IPS-18c (cell line): ENCODE data around the gene FAU.
A peak's percentile ranks its signal among the peaks of the same experiment; 100 is the strongest.
"Not testable (repeated sequence)": the region's sequence is repeated elsewhere in the genome, so short reads cannot be mapped to it uniquely, and the experiment has no call there.

Source experiments
- H3K4me3 ChIP-seq: 2 replicates; pipeline ENCODE4 v1.7.0; 2013; ENCODE audit warnings: low read depth, mild to moderate bottlenecking, low read length, moderate library complexity; ENCODE audit not compliant: insufficient read depth
- H3K9me3 ChIP-seq: one replicate; pipeline ENCODE4 v1.6.1; 2013; ENCODE audit warnings: mild to moderate bottlenecking, low read length, moderate library complexity; ENCODE audit not compliant: control insufficient read depth, insufficient read depth

FAU gene

GRCh38 chr11:65121865-65122696 lies at the start of gene FAU, which contains the start of gene MRPL49:
Gene FAU, minus strand, starts transcription at chr11:65122134. Its CDS starts 321 bp downstream, at chr11:65121813.
Gene MRPL49, plus strand, starts transcription at chr11:65122321. Its CDS starts 26 bp downstream, at chr11:65122347.
- no peaks in the 10 kb centered on the region for H3K9me3 ChIP-seq
- peak within 1 kb of the TSS; percentile 90 for H3K4me3 ChIP-seq

- H3K4me3 ChIP-seq = no peak within 1 kb of the TSS
- peaks cover 2% of the 10 kb centered on the region for H3K9me3 ChIP-seq
These were observed 48.2 kb upstream of the FAU start, which contains the start of gene SPDYC for GRCh38 chr11:65170058-65170534. Gene SPDYC, plus strand, starts transcription at chr11:65170233. Its CDS starts 1,125 bp downstream, at chr11:65171358.

GRCh38 chr11:65169164-65169641 lies 47.3 kb upstream of the FAU start:
- H3K9me3 ChIP-seq = peaks cover 2% of the 10 kb centered on the region

GRCh38 chr11:65167656-65168055 lies 45.7 kb upstream of the FAU start:
- no peak overlapping the region for H3K4me3 ChIP-seq
- peaks cover 2% of the 10 kb centered on the region for H3K9me3 ChIP-seq

More at GRCh38 chr11:65169164-65169641, 47.3 kb upstream of the FAU start:
- no peak overlapping the region for H3K4me3 ChIP-seq

- Histone ChIP-seq H3K9me3 (peaks cover 2% of the 10 kb centered on the region), H3K4me3 (no peak overlapping the region)
These were observed 45.0 kb upstream of the FAU start for GRCh38 chr11:65166893-65167292.

- Histone ChIP-seq H3K4me3 (no peak overlapping the region), H3K9me3 (no peaks in the 10 kb centered on the region)
These were observed 43.7 kb upstream of the FAU start for GRCh38 chr11:65165410-65166317.

GRCh38 chr11:65163684-65164083 lies 41.8 kb upstream of the FAU start:
- Histone ChIP-seq H3K9me3 (no peaks in the 10 kb centered on the region), H3K4me3 (no peak overlapping the region)

- no peaks in the 10 kb centered on the region for H3K9me3 ChIP-seq
- no peak overlapping the region for H3K4me3 ChIP-seq
These were observed 38.7 kb upstream of the FAU start for GRCh38 chr11:65160643-65161042.

GRCh38 chr11:65159012-65159411 lies 37.1 kb upstream of the FAU start:
- no peak overlapping the region for H3K4me3 ChIP-seq

GRCh38 chr11:65157336-65157735 lies 35.4 kb upstream of the FAU start:
- H3K9me3 ChIP-seq = no peaks in the 10 kb centered on the region
- H3K4me3 ChIP-seq = no peak overlapping the region

More at GRCh38 chr11:65159012-65159411, 37.1 kb upstream of the FAU start:
- H3K9me3 ChIP-seq = no peaks in the 10 kb centered on the region

- no peaks in the 10 kb centered on the region for H3K9me3 ChIP-seq
These were observed 35.0 kb upstream of the FAU start for GRCh38 chr11:65156926-65157325.

GRCh38 chr11:65156256-65156655 lies 34.3 kb upstream of the FAU start:
- Histone ChIP-seq H3K9me3 (no peaks in the 10 kb centered on the region), H3K4me3 (no peak overlapping the region)

More at GRCh38 chr11:65156926-65157325, 35.0 kb upstream of the FAU start:
- no peak overlapping the region for H3K4me3 ChIP-seq

- H3K4me3 ChIP-seq = no peak overlapping the region
- no peaks in the 10 kb centered on the region for H3K9me3 ChIP-seq
These were observed 30.2 kb upstream of the FAU start for GRCh38 chr11:65152122-65152521.

- Histone ChIP-seq H3K9me3 (no peaks in the 10 kb centered on the region), H3K4me3 (no peak overlapping the region)
These were observed 29.5 kb upstream of the FAU start for GRCh38 chr11:65151331-65151899.

GRCh38 chr11:65150509-65151299 lies 28.8 kb upstream of the FAU start:
- Histone ChIP-seq H3K4me3 (no peak overlapping the region), H3K9me3 (no peaks in the 10 kb centered on the region)

GRCh38 chr11:65150131-65150508 lies 28.2 kb upstream of the FAU start:
- not testable (repeated sequence) for H3K4me3 ChIP-seq, H3K9me3 ChIP-seq
